Stomach smooth muscle (tissue), 2 donors: ENCODE results near the gene CBLC.

ENCODE experiments used
- H3K27ac ChIP-seq: one replicate; pipeline ENCODE4 v1.7.0; 2013; ENCODE audit warnings: mild to moderate bottlenecking, low read length, inconsistent platforms
- H3K27me3 ChIP-seq, 2 donors: one replicate each; pipeline ENCODE4 v1.7.0; 2013; ENCODE audit warnings: low read length in 2 of 2; ENCODE audit not compliant: insufficient read depth in 2 of 2, control insufficient read depth in 1 of 2
- H3K36me3 ChIP-seq, 2 donors: one replicate each; pipeline ENCODE4 v1.7.0; 2013; ENCODE audit warnings: low read length in 2 of 2; ENCODE audit not compliant: control insufficient read depth in 2 of 2, insufficient read depth in 2 of 2
- H3K4me1 ChIP-seq: one replicate; pipeline ENCODE4 v1.7.0; 2013; ENCODE audit warnings: low read length; ENCODE audit not compliant: control insufficient read depth, insufficient read depth
- H3K4me3 ChIP-seq, 2 donors: one replicate each; pipeline ENCODE4 v1.7.0; 2013; ENCODE audit warnings: low read length in 2 of 2
- H3K9ac ChIP-seq, 2 donors: one replicate each; pipeline ENCODE4 v1.7.0; 2013; ENCODE audit warnings: low read length in 2 of 2, mild to moderate bottlenecking in 1 of 2
- H3K9me3 ChIP-seq, 2 donors: one replicate each; pipeline ENCODE4 v1.7.0; 2013; ENCODE audit warnings: low read length in 2 of 2; ENCODE audit not compliant: control insufficient read depth in 2 of 2
- donor health status: healthy.
- donor health status: Pancreatic carcinoma.

Gene CBLC, protein sequence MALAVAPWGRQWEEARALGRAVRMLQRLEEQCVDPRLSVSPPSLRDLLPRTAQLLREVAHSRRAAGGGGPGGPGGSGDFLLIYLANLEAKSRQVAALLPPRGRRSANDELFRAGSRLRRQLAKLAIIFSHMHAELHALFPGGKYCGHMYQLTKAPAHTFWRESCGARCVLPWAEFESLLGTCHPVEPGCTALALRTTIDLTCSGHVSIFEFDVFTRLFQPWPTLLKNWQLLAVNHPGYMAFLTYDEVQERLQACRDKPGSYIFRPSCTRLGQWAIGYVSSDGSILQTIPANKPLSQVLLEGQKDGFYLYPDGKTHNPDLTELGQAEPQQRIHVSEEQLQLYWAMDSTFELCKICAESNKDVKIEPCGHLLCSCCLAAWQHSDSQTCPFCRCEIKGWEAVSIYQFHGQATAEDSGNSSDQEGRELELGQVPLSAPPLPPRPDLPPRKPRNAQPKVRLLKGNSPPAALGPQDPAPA

GRCh38 chr19:44777715-44778347 lies at the start of gene CBLC:
TSS of gene CBLC (plus strand) at chr19:44777890. CDS start at chr19:44777932, 42 bp downstream.
- Histone ChIP-seq H3K36me3 (no peaks in the 10 kb centered on the region), H3K27me3 (peaks cover 0 to 2% of the 10 kb centered on the region in 2 donors), H3K9me3 (no peaks in the 10 kb centered on the region), H3K9ac (no peak within 1 kb of the TSS), H3K4me3 (no peak within 1 kb of the TSS), H3K4me1 (no peaks in the 10 kb centered on the region), H3K27ac (no peak within 1 kb of the TSS)

- Histone ChIP-seq H3K9ac (no peak overlapping the region), H3K27ac (no peak overlapping the region), H3K9me3 (no peaks in the 10 kb centered on the region), H3K27me3 (peaks cover 0 to 2% of the 10 kb centered on the region in 2 donors), H3K36me3 (no peaks in the 10 kb centered on the region), H3K4me3 (no peak overlapping the region), H3K4me1 (no peaks in the 10 kb centered on the region)
Observed at GRCh38 chr19:44728178-44728577, 49.5 kb upstream of the CBLC start.

DNA sequence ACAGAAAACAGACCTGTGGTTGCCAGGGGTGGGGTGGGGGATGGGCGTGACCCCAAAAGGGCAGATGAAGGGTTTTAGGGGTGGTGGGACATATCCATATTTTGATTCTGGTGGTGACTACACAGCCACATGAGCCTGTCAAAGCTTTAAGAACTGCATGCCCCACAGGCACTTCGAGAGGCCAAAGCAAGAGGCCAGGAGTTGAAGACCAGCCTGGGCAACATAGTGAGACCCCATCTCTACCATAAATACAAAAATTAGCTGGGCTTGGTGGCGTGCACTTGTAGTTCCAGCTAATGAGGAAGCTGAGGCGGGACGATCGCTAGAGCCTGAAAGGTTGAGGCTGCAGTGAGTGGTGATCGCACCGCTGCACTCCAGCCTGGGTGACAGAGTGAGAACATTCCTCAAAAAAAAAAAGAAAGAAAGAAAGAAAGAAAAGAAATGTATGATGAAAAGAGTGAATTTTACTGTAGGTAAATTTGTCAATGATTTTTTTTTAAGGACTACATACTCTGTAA lies 48.1 kb upstream of the CBLC start:
- Histone ChIP-seq H3K4me1 (no peaks in the 10 kb centered on the region), H3K9ac (no peak overlapping the region), H3K9me3 (no peaks in the 10 kb centered on the region), H3K4me3 (no peak overlapping the region), H3K27me3 (peaks cover 0 to 2% of the 10 kb centered on the region in 2 donors), H3K36me3 (no peaks in the 10 kb centered on the region), H3K27ac (no peak overlapping the region)

DNA sequence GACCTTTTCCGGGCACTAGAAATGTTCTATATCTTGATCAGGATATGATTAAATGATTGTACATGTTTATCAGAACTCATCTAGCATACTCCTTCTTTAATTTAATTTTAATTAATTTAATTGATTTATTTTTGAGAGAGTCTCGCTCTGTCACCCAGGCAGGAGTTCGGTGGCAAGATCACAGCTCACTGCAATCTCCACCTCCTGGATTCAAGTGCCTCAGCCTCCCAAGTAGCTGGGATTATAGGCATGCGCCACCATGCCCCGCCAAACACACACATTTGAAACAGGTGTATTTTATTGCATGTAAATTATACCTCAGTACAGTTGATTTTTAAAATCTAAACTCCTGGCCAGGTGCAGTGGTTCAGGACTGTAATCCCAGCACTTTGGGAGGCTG lies 46.6 kb upstream of the CBLC start:
- no peaks in the 10 kb centered on the region for H3K4me1 ChIP-seq
- H3K27ac ChIP-seq: no peak overlapping the region
- H3K27me3 ChIP-seq: no peaks in the 10 kb centered on the region
- no peaks in the 10 kb centered on the region for H3K36me3 ChIP-seq
- no peaks in the 10 kb centered on the region for H3K9me3 ChIP-seq
- no peak overlapping the region for H3K4me3 ChIP-seq
- no peak overlapping the region for H3K9ac ChIP-seq

GRCh38 chr19:44731622-44732021 lies 46.1 kb upstream of the CBLC start:
- no peak overlapping the region for H3K27ac ChIP-seq
- H3K4me1 ChIP-seq: no peaks in the 10 kb centered on the region
- no peaks in the 10 kb centered on the region for H3K27me3 ChIP-seq
- no peak overlapping the region for H3K9ac ChIP-seq
- H3K9me3 ChIP-seq: no peaks in the 10 kb centered on the region
- H3K4me3 ChIP-seq: no peak overlapping the region
- no peaks in the 10 kb centered on the region for H3K36me3 ChIP-seq

DNA sequence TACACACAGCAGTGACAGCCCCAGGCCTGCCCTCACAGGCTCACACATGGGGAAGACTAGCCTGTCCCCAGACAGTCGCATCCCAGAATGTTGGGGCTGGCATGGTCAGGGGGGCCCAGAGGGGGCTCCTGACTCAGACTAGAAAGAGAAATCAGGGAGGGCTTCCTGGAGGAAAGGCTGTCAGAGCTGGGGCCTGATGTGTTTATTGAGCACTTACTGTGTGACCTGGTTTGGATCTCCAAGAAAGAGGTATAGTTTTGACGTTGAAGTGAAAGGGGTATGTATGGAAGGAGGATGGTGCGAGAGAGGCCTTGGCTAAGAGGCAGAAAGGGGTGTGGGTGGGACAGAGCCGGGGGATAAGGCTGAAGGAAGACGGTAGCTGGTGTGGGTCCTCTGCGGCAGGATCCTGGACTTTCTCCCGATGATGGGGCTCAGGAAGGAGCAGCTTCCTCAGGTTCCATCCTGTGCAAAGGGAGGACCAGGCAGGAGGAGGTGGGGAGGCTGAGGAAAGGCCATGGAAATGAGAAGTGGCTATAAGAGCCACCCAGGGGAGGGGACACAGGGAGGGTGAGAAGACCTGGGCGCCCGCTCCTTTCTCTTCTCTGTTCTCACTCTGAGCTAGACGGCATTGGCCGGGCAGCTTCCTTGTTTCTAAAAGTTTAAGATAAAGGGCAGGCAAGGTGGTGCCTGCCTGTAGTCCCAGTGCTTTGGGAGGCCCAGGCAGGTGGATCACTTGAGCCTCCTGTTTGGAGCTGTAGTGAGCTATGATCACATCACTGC lies 45.3 kb upstream of the CBLC start:
- Histone ChIP-seq H3K9ac (no peak overlapping the region), H3K27ac (no peak overlapping the region), H3K4me1 (no peaks in the 10 kb centered on the region), H3K27me3 (no peaks in the 10 kb centered on the region), H3K4me3 (no peak overlapping the region), H3K9me3 (no peaks in the 10 kb centered on the region), H3K36me3 (no peaks in the 10 kb centered on the region)

- H3K4me3 ChIP-seq: no peak overlapping the region
- H3K4me1 ChIP-seq: no peaks in the 10 kb centered on the region
- no peaks in the 10 kb centered on the region for H3K27me3 ChIP-seq
- no peaks in the 10 kb centered on the region for H3K36me3 ChIP-seq
- no peak overlapping the region for H3K27ac ChIP-seq
- no peaks in the 10 kb centered on the region for H3K9me3 ChIP-seq
- H3K9ac ChIP-seq: no peak overlapping the region
Observed at GRCh38 chr19:44734357-44734756, 43.3 kb upstream of the CBLC start.

- no peaks in the 10 kb centered on the region for H3K27me3 ChIP-seq
- no peaks in the 10 kb centered on the region for H3K36me3 ChIP-seq
- H3K27ac ChIP-seq: no peak overlapping the region
- H3K9ac ChIP-seq: no peak overlapping the region
- no peak overlapping the region for H3K4me3 ChIP-seq
- no peaks in the 10 kb centered on the region for H3K4me1 ChIP-seq
- no peaks in the 10 kb centered on the region for H3K9me3 ChIP-seq
Observed at GRCh38 chr19:44735011-44735410, 42.7 kb upstream of the CBLC start.

DNA sequence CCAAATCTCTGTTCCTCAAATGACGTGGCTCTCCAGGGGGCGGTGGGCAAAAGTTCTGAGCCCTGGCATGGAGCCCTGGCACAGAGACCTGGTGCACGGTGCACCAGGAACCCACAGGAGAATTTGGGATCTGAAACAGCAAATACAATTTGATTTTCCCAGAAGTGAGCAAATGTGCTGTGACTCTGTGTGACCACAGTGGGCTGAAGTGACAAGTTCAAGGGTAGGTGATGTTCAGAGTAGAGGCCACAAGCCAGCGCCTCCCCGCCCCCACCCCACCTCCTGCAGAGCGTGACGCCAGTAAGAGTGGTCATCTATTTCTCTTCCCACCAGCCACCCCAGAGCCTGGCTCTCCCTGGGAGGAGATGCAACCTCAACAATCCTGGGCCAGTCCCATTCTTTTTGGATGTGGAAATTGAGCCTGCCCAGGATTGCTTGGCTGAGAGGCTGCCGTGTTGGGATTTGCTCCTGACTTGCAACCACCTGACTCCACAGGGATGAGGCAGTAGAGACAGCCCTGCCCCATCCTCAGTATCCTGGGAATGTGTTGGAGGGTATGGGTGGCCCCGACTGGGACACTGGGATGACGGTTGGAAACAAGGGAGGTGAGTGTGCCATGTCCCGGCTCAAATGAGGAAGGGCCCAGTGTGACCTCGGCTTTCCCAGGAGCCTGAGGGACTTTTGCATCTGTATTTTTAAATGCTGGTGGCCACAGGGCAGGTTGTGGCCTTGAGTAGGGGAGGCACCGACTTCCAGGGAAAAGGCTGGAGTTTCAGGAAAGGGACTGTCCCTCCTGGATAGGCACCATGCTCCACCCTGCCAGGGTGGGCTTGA lies 40.2 kb upstream of the CBLC start:
- no peak overlapping the region for H3K9ac ChIP-seq
- no peaks in the 10 kb centered on the region for H3K36me3 ChIP-seq
- no peak overlapping the region for H3K4me3 ChIP-seq
- H3K27me3 ChIP-seq: no peaks in the 10 kb centered on the region
- no peaks in the 10 kb centered on the region for H3K9me3 ChIP-seq
- peaks cover 11% of the 10 kb centered on the region for H3K4me1 ChIP-seq
- no peak overlapping the region for H3K27ac ChIP-seq

DNA sequence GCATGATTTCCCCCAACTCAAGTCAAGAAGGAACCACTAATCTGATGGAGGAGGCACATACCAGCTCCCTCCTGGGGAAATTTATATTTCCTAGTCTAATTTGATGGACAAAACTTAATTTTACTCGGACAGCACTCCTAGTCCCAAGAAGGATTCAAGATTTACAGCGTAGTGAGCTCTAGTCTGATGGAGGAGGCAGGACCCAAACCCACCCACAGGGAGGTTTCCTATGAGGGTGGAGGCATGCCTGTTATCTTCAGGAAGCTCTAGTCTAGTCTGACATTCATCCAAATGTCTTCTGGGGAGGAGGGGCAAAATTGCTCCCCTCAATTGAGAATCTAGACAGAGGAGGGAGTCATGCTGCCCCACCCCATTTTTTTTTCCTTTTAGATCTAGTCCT lies 39.6 kb upstream of the CBLC start:
- H3K9me3 ChIP-seq: no peaks in the 10 kb centered on the region
- H3K27ac ChIP-seq: no peak overlapping the region
- H3K27me3 ChIP-seq: no peaks in the 10 kb centered on the region
- H3K4me1 ChIP-seq: peaks cover 17% of the 10 kb centered on the region
- H3K9ac ChIP-seq: no peak overlapping the region
- H3K36me3 ChIP-seq: no peaks in the 10 kb centered on the region
- no peak overlapping the region for H3K4me3 ChIP-seq
